ENCODE data around the gene IPCEF1.
"Not testable (repeated sequence)": the region's sequence is repeated elsewhere in the genome, so short reads cannot be mapped to it uniquely, and the experiment has no call there.

IPCEF1 gene

DNA sequence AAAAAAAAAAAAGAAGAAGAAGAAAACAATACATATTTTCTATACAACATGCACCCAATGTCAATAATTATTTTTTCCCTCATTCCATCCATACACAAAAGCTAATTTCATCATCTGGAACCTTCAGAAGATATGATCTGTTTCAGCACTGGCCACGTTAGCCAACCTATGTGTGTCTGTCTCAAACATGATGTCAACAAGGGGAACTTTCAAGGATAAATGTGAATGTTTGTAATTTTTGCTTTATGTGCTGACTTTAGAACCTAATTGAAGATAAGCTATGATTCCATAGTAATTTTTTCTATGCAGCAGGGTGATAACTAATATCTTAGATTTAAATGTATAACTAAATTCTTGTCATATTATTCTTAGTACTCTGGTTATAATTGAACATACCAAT is 37.9 kb downstream of the IPCEF1 start:
- DNase-seq (ENCODE audit: low spot score) = no peak
- TF ChIP-seq, protein P1, sequence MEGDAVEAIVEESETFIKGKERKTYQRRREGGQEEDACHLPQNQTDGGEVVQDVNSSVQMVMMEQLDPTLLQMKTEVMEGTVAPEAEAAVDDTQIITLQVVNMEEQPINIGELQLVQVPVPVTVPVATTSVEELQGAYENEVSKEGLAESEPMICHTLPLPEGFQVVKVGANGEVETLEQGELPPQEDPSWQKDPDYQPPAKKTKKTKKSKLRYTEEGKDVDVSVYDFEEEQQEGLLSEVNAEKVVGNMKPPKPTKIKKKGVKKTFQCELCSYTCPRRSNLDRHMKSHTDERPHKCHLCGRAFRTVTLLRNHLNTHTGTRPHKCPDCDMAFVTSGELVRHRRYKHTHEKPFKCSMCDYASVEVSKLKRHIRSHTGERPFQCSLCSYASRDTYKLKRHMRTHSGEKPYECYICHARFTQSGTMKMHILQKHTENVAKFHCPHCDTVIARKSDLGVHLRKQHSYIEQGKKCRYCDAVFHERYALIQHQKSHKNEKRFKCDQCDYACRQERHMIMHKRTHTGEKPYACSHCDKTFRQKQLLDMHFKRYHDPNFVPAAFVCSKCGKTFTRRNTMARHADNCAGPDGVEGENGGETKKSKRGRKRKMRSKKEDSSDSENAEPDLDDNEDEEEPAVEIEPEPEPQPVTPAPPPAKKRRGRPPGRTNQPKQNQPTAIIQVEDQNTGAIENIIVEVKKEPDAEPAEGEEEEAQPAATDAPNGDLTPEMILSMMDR (IDR thresholded peaks at IDR 0.05; ENCODE audit: extremely low read depth, missing control alignments) = no peak

DNA sequence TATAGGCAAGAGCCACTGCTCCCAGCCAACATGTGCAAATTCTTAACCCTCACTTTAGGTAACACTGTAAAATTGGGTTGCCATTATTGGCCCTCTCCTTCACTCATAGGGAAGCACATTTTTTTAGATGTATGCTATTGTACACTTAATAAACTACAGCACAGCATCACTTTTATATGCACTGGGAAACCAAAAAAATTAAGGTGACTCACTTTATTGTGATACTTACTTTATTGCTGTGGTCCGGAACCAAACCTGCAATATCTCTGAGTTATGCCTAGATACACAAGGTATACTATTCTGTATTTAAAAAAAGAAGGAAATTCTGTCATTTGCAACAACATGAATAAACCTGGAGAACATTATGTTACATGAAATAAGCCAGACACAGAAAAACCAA is 40.5 kb downstream of the IPCEF1 start:
- TF ChIP-seq, protein P1 (IDR thresholded peaks at IDR 0.05; ENCODE audit: extremely low read depth, missing control alignments) = no peak

DNA sequence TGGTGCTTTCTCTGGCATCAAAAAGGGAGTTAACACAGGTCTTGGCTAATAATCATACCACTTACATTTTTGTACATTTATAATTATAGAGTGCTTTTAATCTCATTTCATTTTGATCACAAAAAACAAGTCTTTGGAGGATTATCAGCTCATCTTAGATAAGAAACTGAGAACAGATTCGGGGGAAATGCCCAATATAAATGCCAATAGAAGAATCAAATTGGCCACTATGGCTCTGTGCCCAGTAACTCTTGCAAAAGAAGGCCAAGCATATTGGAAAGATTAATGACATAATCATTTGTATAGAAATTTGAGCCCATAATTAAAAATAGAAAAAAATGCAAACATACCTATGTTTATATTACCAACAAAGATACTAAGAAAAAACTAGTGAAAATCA is 42.5 kb downstream of the IPCEF1 start:
- DNase-seq (ENCODE audit: low spot score) = no peak
- TF ChIP-seq, protein P1 (IDR thresholded peaks at IDR 0.05; ENCODE audit: extremely low read depth, missing control alignments) = no peak

More for the DNA sequence above, 40.5 kb downstream of the IPCEF1 start:
- DNase-seq (ENCODE audit: low spot score) = no peak

DNA sequence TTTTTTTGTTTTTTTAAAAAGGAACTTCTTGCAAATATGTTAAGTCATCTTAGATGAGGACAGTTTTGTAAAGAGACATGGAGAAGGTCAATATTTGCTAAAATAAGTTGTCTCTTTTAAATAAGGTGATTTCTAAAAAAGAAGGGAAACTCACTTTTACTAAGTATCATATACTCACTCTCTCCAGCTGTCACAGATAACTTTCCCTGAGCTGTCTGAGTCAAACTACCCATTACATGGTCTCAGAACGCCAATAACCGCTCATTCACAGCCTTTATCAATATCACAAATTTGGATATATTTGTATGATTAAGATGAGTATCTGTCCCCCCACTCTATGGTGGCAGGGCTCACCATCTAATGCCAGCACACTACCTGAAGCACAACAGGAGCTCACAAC is 47.6 kb downstream of the IPCEF1 start:
- TF ChIP-seq, protein P1 (IDR thresholded peaks at IDR 0.05; ENCODE audit: extremely low read depth, missing control alignments) = no peak

DNA sequence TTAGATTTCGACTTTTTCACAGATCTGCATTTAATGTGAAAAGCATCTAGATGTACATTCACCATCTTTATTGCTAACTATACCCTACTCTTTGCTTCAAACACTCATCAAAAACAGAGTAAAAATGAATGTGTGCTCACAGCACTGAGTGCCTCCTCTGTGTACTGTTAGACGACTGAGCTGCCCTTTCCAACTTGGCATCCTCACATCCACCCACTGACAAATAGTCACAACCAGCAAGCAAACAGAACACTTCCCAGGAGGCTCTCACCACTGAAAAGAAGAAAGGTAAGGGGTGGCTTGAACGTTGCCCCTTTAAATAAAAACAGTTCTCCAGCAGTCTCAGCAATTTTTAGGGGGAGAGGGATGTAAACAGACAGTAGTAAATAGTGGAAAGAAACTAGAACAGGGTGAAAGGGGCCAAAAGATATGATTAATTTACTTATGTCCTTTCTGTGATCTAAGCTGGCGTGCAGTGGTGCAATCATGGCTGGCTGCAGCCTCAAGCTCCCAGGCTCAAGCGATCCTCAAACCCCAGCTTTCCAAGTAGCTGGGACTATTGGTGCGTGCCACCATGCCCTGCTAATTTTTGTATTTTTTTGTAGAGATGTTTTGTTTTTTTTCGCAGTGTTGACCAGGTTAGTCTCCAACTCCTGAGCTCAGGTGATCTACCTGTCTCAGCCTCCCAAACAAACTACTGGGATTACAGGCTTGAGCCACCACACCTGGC is 48.7 kb downstream of the IPCEF1 start:
- TF ChIP-seq, protein P1 (IDR thresholded peaks at IDR 0.05; ENCODE audit: extremely low read depth, missing control alignments) = no peak

More for the DNA sequence above, 47.6 kb downstream of the IPCEF1 start:
- no peak for DNase-seq (ENCODE audit: low spot score)

DNA sequence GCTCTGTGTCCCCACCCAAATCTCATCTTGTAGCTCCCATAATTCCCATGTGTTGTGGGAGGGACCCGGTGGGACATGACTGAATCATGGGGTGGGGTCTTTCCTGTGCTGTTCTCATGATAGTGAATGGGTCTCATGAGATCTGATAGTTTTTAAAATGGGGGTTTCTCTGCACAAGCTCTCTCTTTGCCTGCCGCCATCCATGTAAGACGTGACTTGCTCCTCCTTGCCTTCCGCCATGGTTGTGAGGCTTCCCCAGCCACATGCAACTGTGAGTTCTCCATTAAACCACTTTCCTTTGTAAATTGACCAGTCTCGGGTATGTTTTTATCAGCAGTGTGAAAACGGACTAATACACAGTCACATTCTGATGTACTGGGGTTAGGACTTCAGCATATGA is 49.5 kb downstream of the IPCEF1 start:
- not testable (repeated sequence) for DNase-seq (ENCODE audit: low spot score)

More for the DNA sequence above, 48.7 kb downstream of the IPCEF1 start:
- no peak for DNase-seq (ENCODE audit: low spot score)

DNA sequence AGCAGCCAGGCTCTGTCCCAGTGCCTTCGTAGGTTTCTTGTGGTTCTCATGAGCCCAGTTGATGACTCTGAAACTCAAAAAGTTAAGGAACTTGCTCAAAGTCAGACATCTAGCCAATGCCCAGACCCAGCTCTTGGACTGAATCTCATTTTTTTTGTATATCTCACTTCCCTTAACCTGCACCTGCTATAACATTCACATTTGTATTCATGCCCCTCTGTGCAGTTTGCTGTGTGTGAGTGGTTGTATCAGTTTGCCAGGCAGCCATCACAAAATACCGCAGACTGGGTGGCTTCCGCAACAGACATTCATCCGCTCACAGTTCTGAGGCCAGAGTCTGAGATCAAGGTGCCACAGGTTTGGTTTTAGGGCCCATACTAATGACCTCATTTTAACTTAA is 49.9 kb downstream of the IPCEF1 start:
- TF ChIP-seq, protein P1 (IDR thresholded peaks at IDR 0.05; ENCODE audit: extremely low read depth, missing control alignments) = no peak
- DNase-seq (ENCODE audit: low spot score) = no peak

DNA sequence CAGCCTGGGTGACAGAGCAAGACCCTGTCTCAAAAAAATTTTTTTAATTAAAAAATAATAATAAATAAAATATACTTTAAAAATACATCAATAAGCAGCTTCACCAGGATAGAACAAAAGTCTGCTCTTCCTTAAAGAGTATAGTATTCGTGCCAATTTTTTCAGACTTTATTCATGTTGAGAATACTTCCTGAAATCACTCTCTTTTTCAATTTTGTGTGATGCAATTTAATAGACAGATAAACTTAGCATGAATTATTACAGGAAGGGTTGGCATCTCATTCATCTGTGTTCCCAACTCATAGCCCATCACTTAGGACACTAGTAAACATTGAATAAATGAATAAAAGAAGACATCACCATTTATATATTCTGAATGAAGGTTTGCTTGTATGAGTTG is 52.4 kb downstream of the IPCEF1 start:
- no peak for DNase-seq (ENCODE audit: low spot score)
- TF ChIP-seq, protein P1 (IDR thresholded peaks at IDR 0.05; ENCODE audit: extremely low read depth, missing control alignments) = no peak

DNA sequence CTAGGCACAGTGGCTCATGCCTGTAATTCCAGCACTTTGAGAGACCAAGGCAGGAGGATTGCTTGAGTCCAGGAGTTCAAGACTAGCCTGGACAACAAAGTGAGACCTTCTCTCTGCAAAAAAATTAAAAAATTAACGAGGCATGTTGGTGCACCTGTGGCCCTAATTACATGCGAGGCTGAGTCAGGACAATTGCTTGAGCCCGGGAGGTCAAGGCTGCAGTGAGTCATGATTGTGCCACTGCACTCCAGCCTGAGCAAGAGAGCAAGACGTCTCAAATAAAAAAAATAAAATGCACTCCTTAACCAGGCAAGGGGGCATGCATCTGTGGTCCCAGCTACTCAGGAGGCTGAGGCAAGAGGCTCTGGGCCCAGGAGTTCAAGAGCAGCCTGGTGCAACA is 53.0 kb downstream of the IPCEF1 start:
- DNase-seq (ENCODE audit: low spot score) = not testable (repeated sequence)

Measured in GM20000 (cell line).